ENCODE measurements around the gene SF3A1. TPM values are rescaled to one million over a fixed set of nuclear protein-coding genes. Genes with fewer than 3 reads are reported as not detected.

SF3A1 gene
- total and polyA plus RNA-seq, 2 donors (not counting 1 experiment from before 2014, with no cell fraction given) = 92.1 to 283 TPM

- H3K4me3 Mint-ChIP-seq = no peak overlapping the region
- no peak for ATAC-seq (ENCODE audit: low read depth)
- no peak for DNase-seq
- H3K9ac ChIP-seq (ENCODE audit: low read length) = no peak overlapping the region
- H3K79me2 ChIP-seq (ENCODE audit: control insufficient read depth, insufficient read depth, low read length) = no peaks in the 10 kb centered on the region
- no peak for TF ChIP-seq EZH2 (IDR thresholded peaks at IDR 0.05; ENCODE audit: borderline replicate concordance, insufficient read depth, low read depth, low read length, poor library complexity, severe bottlenecking)
- no peak for TF ChIP-seq CTCF (IDR thresholded peaks at IDR 0.05)
- H3K4me1 Mint-ChIP-seq = peaks cover 4% of the 10 kb centered on the region
- WGBS (ENCODE audit: insufficient coverage) = 13% methylated on average over 5 of the region's 7 CpGs
- ChIA-PET CTCF (interaction anchor here (0.6 to 12.6 kb wide), 5 partner anchors 11 to 177 kb away, joined by 3 to 510 read pairs (median 3); partner anchors contain the start of genes RNF215 and SEC14L2), POLR2A (no interaction called here)
- intact Hi-C loops (cut with micrococcal nuclease) = no loop called here
- peaks cover 0 to 4% of the 10 kb centered on the region in 2 donors for H3K4me1 ChIP-seq (ENCODE audit: control insufficient read depth in 2 of 2, insufficient read depth in 2 of 2, low read length in 2 of 2)
- H3K27me3 ChIP-seq (replicated peaks in 1 of 4; ENCODE audit: control extremely low read depth in 1 of 4, control insufficient read depth in 3 of 4, insufficient read depth in 4 of 4, low read length in 3 of 4) = peaks cover 0 to 18% (median 0%) of the 10 kb centered on the region in 4 experiments
- H4K20me1 ChIP-seq (ENCODE audit: control insufficient read depth, insufficient read depth, low read length, poor library complexity, severe bottlenecking) = peaks cover 8% of the 10 kb centered on the region
- peaks cover 20% of the 10 kb centered on the region for H3K27me3 Mint-ChIP-seq
- H3K27ac Mint-ChIP-seq = no peak overlapping the region
- H2AFZ ChIP-seq (ENCODE audit: insufficient read depth, low read depth, low read length, poor library complexity, severe bottlenecking) = no peak overlapping the region
- no peak overlapping the region for H3K4me2 ChIP-seq (replicated peaks; ENCODE audit: low read depth, low read length, poor library complexity, severe bottlenecking)
- no peak overlapping the region for H3K4me3 ChIP-seq (ENCODE audit: control extremely low read depth in 1 of 5, extremely low read depth in 1 of 5, insufficient read depth in 1 of 5, low read depth in 2 of 5, low read length in 4 of 5)
- no peak overlapping the region for H3K27ac ChIP-seq (ENCODE audit: low read length in 2 of 2)
- H3K9me3 ChIP-seq (ENCODE audit: control extremely low read depth in 1 of 3, control insufficient read depth in 2 of 3, insufficient read depth in 1 of 3, low read length in 2 of 3) = no peaks in the 10 kb centered on the region
- no peaks in the 10 kb centered on the region for H3K9me3 Mint-ChIP-seq (ENCODE audit: insufficient read depth)
- peaks cover 0 to 3% of the 10 kb centered on the region in 2 experiments for H3K36me3 ChIP-seq (replicated peaks in 1 of 2; ENCODE audit: control extremely low read depth in 1 of 2, control insufficient read depth in 1 of 2, extremely low read depth in 1 of 2, insufficient read depth in 2 of 2, low read length in 1 of 2)
Observed at GRCh38 chr22:30282616-30283046, 74.1 kb downstream of the SF3A1 start.

Other genes with a start within 250 kb of the SF3A1 start
- gene LIF, start 110.1 kb downstream of the SF3A1 start, total RNA-seq = 0.24 and 0.47 TPM in 2 replicates
- 0.06 TPM in 1 of 2 replicates, not detected in the other for gene LIF, start 110.1 kb downstream of the SF3A1 start, polyA plus RNA-seq
- 1.7 and 1.8 TPM in 2 replicates for gene OSM, start 90.0 kb downstream of the SF3A1 start, total RNA-seq
- gene OSM, start 90.0 kb downstream of the SF3A1 start, polyA plus RNA-seq = 9.6 and 12.5 TPM in 2 replicates
- 12.3 and 16.3 TPM in 2 replicates for gene CASTOR1, start 67.4 kb downstream of the SF3A1 start, total RNA-seq
- gene CASTOR1, start 67.4 kb downstream of the SF3A1 start, polyA plus RNA-seq = 15.6 and 18.4 TPM in 2 replicates
- 44.7 and 45.2 TPM in 2 replicates for gene TBC1D10A, start 30.0 kb downstream of the SF3A1 start, total RNA-seq
- gene TBC1D10A, start 30.0 kb downstream of the SF3A1 start, polyA plus RNA-seq = 50.8 and 58.4 TPM in 2 replicates
- gene CCDC157, start 113 bp upstream of the SF3A1 start, total RNA-seq = 3.6 and 5.4 TPM in 2 replicates
- gene CCDC157, start 113 bp upstream of the SF3A1 start, polyA plus RNA-seq = 5.6 and 6.4 TPM in 2 replicates
- 16.7 and 18.6 TPM in 2 replicates for gene RNF215, start 30.5 kb upstream of the SF3A1 start, total RNA-seq
- gene RNF215, start 30.5 kb upstream of the SF3A1 start, polyA plus RNA-seq = 8.8 and 9.8 TPM in 2 replicates
- gene SEC14L2, start 40.1 kb upstream of the SF3A1 start, total RNA-seq = 0.67 and 0.83 TPM in 2 replicates
- 0.24 and 0.63 TPM in 2 replicates for gene SEC14L2, start 40.1 kb upstream of the SF3A1 start, polyA plus RNA-seq
- gene MTFP1, start 68.9 kb upstream of the SF3A1 start, total RNA-seq = 11.3 and 11.8 TPM in 2 replicates
- gene MTFP1, start 68.9 kb upstream of the SF3A1 start, polyA plus RNA-seq = 8.7 and 18.4 TPM in 2 replicates
- gene SEC14L3, start 115.1 kb upstream of the SF3A1 start, total RNA-seq = not detected in 2 replicates
- not detected in 2 replicates for gene SEC14L3, start 115.1 kb upstream of the SF3A1 start, polyA plus RNA-seq
- not detected in 2 replicates for gene SEC14L4, start 148.8 kb upstream of the SF3A1 start, total RNA-seq
- not detected in 2 replicates for gene SEC14L4, start 148.8 kb upstream of the SF3A1 start, polyA plus RNA-seq
- gene SEC14L6, start 189.8 kb upstream of the SF3A1 start, total RNA-seq = not detected in 2 replicates
- not detected in 2 replicates for gene SEC14L6, start 189.8 kb upstream of the SF3A1 start, polyA plus RNA-seq
- 0.46 TPM in 1 of 2 replicates, not detected in the other for gene GAL3ST1, start 217.8 kb upstream of the SF3A1 start, total RNA-seq
- 0.50 and 0.70 TPM in 2 replicates for gene GAL3ST1, start 217.8 kb upstream of the SF3A1 start, polyA plus RNA-seq
- 72.7 and 75.2 TPM in 2 replicates for gene PES1, start 235.0 kb upstream of the SF3A1 start, total RNA-seq
- 35.6 and 38.1 TPM in 2 replicates for gene PES1, start 235.0 kb upstream of the SF3A1 start, polyA plus RNA-seq

Measured in B cell (primary cell).